Activated CD8-positive, alpha-beta memory T cell treated with anti-CD3 and anti-CD28 coated beads for 24 hours (primary cell): Measurements from ENCODE around the gene ZNF92.
"Not testable (repeated sequence)": the region's sequence is repeated elsewhere in the genome, so short reads cannot be mapped to it uniquely, and the experiment has no call there.

Experiments used
- DNase-seq: peaks from one replicate; pipeline ENCODE4 v3.0.0-alpha.2; 2020

ZNF92 gene

GRCh38 chr7:65429642-65430343, 56.1 kb downstream of the ZNF92 start:
- DNase-seq: no peak

- DNase-seq: no peak
Measured at GRCh38 chr7:65430344-65431186, 56.9 kb downstream of the ZNF92 start.

- no peak for DNase-seq
Measured at GRCh38 chr7:65434307-65434706, 60.7 kb downstream of the ZNF92 start.

GRCh38 chr7:65436163-65436562, 62.5 kb downstream of the ZNF92 start:
- no peak for DNase-seq

- DNase-seq: no peak
Measured at GRCh38 chr7:65438598-65438997, 64.9 kb downstream of the ZNF92 start.

- no peak for DNase-seq
Measured at GRCh38 chr7:65441010-65441409, 67.4 kb downstream of the ZNF92 start.

- DNase-seq: no peak
Measured at GRCh38 chr7:65444205-65444842, 70.7 kb downstream of the ZNF92 start.

GRCh38 chr7:65444899-65445823, 71.5 kb downstream of the ZNF92 start:
- DNase-seq: no peak

- DNase-seq: not testable (repeated sequence)
Measured at GRCh38 chr7:65447041-65447440, 73.4 kb downstream of the ZNF92 start.

GRCh38 chr7:65448816-65449504, 75.3 kb downstream of the ZNF92 start:
- no peak for DNase-seq

GRCh38 chr7:65449505-65449852, 75.8 kb downstream of the ZNF92 start:
- DNase-seq: no peak
